Astrocyte (in vitro differentiated cells and primary cell): ENCODE measurements around the gene GP1BA.

Experiments
- EZH2 ChIP-seq: IDR thresholded peaks from 2 replicates; pipeline ENCODE4 v1.6.1; 2012; ENCODE audit warnings: mild to moderate bottlenecking, low read length, inconsistent platforms; ENCODE audit not compliant: insufficient read depth
- TF ChIP-seq, protein P1 (sequence below): IDR thresholded peaks from 2 replicates; pipeline ENCODE4 v1.5.1; 2011; ENCODE audit warnings: low read depth, mild to moderate bottlenecking, inconsistent platforms, low read length, moderate library complexity; ENCODE audit not compliant: insufficient read depth

DNA sequence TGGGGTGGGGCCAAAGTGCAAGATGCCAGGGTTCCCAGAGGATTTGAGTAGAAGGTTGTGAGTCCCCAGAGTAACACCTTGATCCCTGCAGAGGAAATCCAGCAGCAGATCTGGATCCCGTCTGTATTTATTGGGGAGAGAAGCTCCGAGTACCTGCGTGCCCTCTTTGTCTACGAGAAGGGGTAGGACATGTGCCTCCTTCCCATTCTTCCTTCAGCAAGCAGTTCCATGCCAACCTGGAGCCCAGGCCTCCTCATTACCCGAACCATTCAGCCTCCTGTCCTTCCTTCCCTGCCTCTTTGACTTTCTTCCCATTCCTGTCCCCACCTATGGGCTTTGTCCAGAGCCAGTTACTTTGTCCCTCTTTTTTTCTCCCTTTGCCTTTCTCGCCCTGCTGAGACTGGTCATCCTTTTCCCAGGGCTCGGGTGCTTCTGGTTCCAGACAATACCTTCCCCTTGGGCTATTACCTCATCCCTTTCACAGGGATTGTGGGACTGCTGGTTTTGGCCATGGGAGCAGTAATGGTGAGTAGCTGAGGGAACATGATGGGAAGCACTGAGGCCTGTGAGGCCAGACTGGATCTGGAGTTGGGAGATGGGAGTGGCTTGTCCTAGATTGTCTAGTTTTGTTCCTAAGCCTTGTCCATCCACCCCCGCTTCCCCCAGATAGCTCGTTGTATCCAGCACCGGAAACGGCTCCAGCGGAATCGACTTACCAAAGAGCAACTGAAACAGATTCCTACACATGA is 10.9 kb downstream of the GP1BA start:
- TF ChIP-seq, protein P1, sequence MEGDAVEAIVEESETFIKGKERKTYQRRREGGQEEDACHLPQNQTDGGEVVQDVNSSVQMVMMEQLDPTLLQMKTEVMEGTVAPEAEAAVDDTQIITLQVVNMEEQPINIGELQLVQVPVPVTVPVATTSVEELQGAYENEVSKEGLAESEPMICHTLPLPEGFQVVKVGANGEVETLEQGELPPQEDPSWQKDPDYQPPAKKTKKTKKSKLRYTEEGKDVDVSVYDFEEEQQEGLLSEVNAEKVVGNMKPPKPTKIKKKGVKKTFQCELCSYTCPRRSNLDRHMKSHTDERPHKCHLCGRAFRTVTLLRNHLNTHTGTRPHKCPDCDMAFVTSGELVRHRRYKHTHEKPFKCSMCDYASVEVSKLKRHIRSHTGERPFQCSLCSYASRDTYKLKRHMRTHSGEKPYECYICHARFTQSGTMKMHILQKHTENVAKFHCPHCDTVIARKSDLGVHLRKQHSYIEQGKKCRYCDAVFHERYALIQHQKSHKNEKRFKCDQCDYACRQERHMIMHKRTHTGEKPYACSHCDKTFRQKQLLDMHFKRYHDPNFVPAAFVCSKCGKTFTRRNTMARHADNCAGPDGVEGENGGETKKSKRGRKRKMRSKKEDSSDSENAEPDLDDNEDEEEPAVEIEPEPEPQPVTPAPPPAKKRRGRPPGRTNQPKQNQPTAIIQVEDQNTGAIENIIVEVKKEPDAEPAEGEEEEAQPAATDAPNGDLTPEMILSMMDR, result no peak
- TF ChIP-seq EZH2, result no peak
